PC-9 (cell line): Measurements from ENCODE around the gene STRIP2.

Source experiments
- EZH2 ChIP-seq: fragments of 200-600 bp; sonication (generic); IDR thresholded peaks from 2 replicates; pipeline ENCODE4 v1.8.0; 2017; ENCODE audit warnings: antibody characterized with exemption, low read depth
- TF ChIP-seq, protein P1 (sequence below): fragments of 200-600 bp; sonication (generic); conservative IDR thresholded peaks from 2 replicates; pipeline ENCODE4 v1.6.1; 2017; ENCODE audit warnings: mixed run types, antibody characterized with exemption, mild to moderate bottlenecking, moderate library complexity

- no peak for TF ChIP-seq EZH2
- TF ChIP-seq, protein P1, sequence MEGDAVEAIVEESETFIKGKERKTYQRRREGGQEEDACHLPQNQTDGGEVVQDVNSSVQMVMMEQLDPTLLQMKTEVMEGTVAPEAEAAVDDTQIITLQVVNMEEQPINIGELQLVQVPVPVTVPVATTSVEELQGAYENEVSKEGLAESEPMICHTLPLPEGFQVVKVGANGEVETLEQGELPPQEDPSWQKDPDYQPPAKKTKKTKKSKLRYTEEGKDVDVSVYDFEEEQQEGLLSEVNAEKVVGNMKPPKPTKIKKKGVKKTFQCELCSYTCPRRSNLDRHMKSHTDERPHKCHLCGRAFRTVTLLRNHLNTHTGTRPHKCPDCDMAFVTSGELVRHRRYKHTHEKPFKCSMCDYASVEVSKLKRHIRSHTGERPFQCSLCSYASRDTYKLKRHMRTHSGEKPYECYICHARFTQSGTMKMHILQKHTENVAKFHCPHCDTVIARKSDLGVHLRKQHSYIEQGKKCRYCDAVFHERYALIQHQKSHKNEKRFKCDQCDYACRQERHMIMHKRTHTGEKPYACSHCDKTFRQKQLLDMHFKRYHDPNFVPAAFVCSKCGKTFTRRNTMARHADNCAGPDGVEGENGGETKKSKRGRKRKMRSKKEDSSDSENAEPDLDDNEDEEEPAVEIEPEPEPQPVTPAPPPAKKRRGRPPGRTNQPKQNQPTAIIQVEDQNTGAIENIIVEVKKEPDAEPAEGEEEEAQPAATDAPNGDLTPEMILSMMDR = no peak
These were observed 28.7 kb upstream of the STRIP2 start for GRCh38 chr7:129405527-129405926.
